CD4-positive, alpha-beta T cell (primary cell): ENCODE data around the gene MEX3C. TPM values are rescaled to one million over a fixed set of nuclear protein-coding genes. Genes with fewer than 3 reads are reported as not detected.

Experiments
- ATAC-seq: fragments of 200-7000 bp; cut with Tn5 transposase; one replicate; pipeline ENCODE4 v1.10.0; 2022; ENCODE audit warnings: mild to moderate bottlenecking; ENCODE audit not compliant: poor library complexity
- CTCF ChIA-PET: fragments of 350-600 bp; sonication (Branson Sonifier 250); formaldehyde crosslinking; loops from one replicate; lab custom pipeline; 2021; ENCODE audit warnings: antibody characterized with exemption, inconsistent platforms; lab: Charles Lee
- POLR2A ChIA-PET: fragments of 350-600 bp; sonication (Branson Sonifier 250); formaldehyde crosslinking; loops from one replicate; lab custom pipeline; 2021; ENCODE audit warnings: antibody characterized with exemption, inconsistent platforms; lab: Charles Lee
- DNase-seq, 14 experiments: peaks; one replicate each; pipeline ENCODE4 v3.0.0-alpha.2; 2013 to 2020; ENCODE audit warnings: mixed read lengths in 2 of 14
- H3K27ac ChIP-seq, 2 donors: one replicate each; pipeline versions ENCODE4 v1.5.1 to v1.7.0; 2013; ENCODE audit warnings: low read length in 2 of 2, low read depth in 1 of 2, mild to moderate bottlenecking in 1 of 2
- H3K27me3 ChIP-seq, 2 experiments: 1 replicate in 1 of 2; 2 replicates in 1 of 2; pipeline versions ENCODE4 v1.6.1 to v1.7.0; 2013; ENCODE audit warnings: low read length in 2 of 2, control low read depth in 1 of 2, mild to moderate bottlenecking in 1 of 2, moderate library complexity in 1 of 2; ENCODE audit not compliant: insufficient read depth in 2 of 2, control insufficient read depth in 1 of 2
- H3K36me3 ChIP-seq: one replicate; pipeline ENCODE4 v1.6.1; 2013; ENCODE audit warnings: low read length, control low read depth; ENCODE audit not compliant: insufficient read depth
- H3K4me1 ChIP-seq: one replicate; pipeline ENCODE4 v1.6.1; 2013; ENCODE audit warnings: low read length, control low read depth; ENCODE audit not compliant: insufficient read depth
- H3K4me3 ChIP-seq: one replicate; pipeline ENCODE4 v1.5.1; 2013; ENCODE audit warnings: mild to moderate bottlenecking, low read length, moderate library complexity
- H3K9me3 ChIP-seq, 2 experiments: 1 replicate in 1 of 2; 2 replicates in 1 of 2; pipeline versions ENCODE4 v1.6.1 to v1.7.0; 2013; ENCODE audit warnings: low read length in 2 of 2, mild to moderate bottlenecking in 2 of 2, control low read depth in 1 of 2, moderate library complexity in 1 of 2; ENCODE audit not compliant: control insufficient read depth in 1 of 2, insufficient read depth in 1 of 2
- H3K27ac Mint-ChIP-seq: one replicate; pipeline ENCODE4 v1.8.0; 2020; ENCODE audit warnings: mixed read lengths
- H3K27me3 Mint-ChIP-seq: one replicate; pipeline ENCODE4 v1.8.0; 2021; ENCODE audit warnings: mixed read lengths
- H3K36me3 Mint-ChIP-seq: one replicate; pipeline ENCODE4 v1.8.0; 2021; ENCODE audit warnings: low read depth, mixed read lengths
- H3K4me1 Mint-ChIP-seq: one replicate; pipeline ENCODE4 v1.8.0; 2021; ENCODE audit warnings: low read depth, mixed read lengths
- H3K4me3 Mint-ChIP-seq: one replicate; pipeline ENCODE4 v1.8.0; 2020; ENCODE audit warnings: mild to moderate bottlenecking, mixed read lengths
- H3K9me3 Mint-ChIP-seq: one replicate; pipeline ENCODE4 v1.8.0; 2020; ENCODE audit warnings: mixed read lengths
- intact Hi-C, 2 experiments: fragments of 100-400 bp; cut with DNase I in 1 of 2; cut with micrococcal nuclease in 1 of 2; formaldehyde crosslinking; loops; one replicate each; pipeline versions ENCODE4 v1.15.1 to v1.9.0; 2023 to 2025; cut with DNase I, micrococcal nuclease
- total RNA-seq, 174 experiments: library from RNA in 2 of 174; stranded (reverse) in 2 of 174; gene quantifications; one replicate each; pipeline ENCODE4 v1.2.3 and lab custom pipeline; 2021 to 2026
- TF ChIP-seq, protein P1 (sequence below): fragments of 200-600 bp; IDR thresholded peaks from one replicate; pipeline ENCODE4 v1.8.0; 2022; ENCODE audit warnings: antibody characterized with exemption, mild to moderate bottlenecking

MEX3C gene
- total RNA-seq, 2 experiments from 2014 or later: 70.8 to 76.1 TPM

DNA sequence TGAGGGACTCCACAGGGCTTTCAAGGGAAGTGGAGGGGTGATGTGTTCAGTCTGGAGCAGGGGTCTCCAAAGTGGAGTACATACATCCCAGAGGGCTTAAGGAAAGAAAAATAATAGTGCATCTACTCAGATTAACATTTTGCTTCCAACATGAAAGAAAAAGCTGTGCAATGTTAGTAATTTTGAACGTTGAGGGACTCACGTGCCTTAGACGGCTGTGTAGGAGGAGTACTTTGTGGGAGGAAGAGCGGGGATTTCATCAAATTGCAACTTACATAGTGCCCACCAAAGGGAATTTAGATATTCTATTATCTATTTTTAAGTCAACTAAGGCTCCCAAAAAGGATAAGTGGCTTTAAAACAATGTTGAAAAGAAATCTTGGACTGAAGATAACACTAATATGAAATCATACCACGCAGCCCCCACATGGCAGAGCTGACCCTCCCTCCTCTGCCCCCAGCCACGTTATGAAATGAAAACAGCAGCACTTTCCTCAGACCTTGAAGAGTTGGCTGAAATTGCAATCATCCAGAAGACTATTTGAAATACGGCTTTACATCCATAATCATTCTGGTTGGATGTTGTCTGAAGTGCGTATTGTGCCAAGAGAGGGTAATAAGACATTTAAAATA lies 42.9 kb downstream of the MEX3C start:
- intact Hi-C loops: no loop called here
- POLR2A ChIA-PET: interaction anchor here (0.6 to 3.9 kb wide), 10 partner anchors 15 to 277 kb away, joined by 3 to 85 read pairs (median 4); partner anchors contain the start of genes ELAC1, MEX3C and SMAD4
- no peak for ATAC-seq

DNA sequence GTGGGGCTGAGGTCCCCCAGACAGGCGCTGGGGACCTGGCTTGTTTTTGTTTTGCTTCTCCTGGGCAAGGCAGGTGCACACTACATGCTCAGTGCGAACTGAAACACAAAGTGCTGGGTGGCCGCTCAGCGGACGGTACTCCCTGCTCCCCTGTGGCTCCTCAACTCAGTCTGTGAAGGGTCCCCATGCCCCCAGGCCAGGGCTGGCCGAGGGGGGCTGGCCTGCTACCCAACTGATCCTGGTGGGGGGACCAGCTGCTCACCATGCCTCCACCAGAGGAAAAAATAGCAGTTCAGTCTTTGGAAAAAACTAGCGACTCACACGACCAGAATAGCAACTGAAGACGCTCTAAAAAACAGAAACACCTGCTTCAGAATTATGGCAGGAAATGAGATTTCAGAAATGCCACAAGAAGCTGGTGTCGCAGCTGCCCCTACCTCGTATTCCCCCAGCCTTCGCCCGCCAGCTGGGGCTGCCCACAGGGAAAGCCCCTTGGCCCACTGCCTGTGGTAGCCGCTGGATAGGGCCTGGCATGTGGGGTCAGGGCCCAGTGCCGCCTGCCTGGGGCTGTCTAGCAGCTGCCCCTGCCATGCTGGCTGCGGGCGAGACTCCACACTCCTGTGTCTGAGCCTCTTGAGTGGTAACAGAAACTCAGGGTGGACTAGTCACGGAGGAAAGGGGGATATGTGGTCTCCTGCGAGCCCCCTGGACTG lies 43.7 kb downstream of the MEX3C start:
- H3K27me3 Mint-ChIP-seq: no peaks in the 10 kb centered on the region
- peak overlapping the region; percentile 90 for H3K27ac Mint-ChIP-seq
- H3K36me3 Mint-ChIP-seq: no peaks in the 10 kb centered on the region
- ATAC-seq: peak; percentile 49
- intact Hi-C loops: loop anchor here (1.0 to 2.0 kb wide), 2 partner anchors 42 to 43 kb away; partner anchors contain the start of gene MEX3C (in 1 of the 2)
- POLR2A ChIA-PET: interaction anchor here (0.7 to 3.9 kb wide), 10 partner anchors 16 to 275 kb away, joined by 3 to 85 read pairs (median 4); partner anchors contain the start of genes ELAC1, ME2, MEX3C and SMAD4
- H3K27me3 ChIP-seq: no peaks in the 10 kb centered on the region
- no peaks in the 10 kb centered on the region for H3K36me3 ChIP-seq
- TF ChIP-seq, protein P1, sequence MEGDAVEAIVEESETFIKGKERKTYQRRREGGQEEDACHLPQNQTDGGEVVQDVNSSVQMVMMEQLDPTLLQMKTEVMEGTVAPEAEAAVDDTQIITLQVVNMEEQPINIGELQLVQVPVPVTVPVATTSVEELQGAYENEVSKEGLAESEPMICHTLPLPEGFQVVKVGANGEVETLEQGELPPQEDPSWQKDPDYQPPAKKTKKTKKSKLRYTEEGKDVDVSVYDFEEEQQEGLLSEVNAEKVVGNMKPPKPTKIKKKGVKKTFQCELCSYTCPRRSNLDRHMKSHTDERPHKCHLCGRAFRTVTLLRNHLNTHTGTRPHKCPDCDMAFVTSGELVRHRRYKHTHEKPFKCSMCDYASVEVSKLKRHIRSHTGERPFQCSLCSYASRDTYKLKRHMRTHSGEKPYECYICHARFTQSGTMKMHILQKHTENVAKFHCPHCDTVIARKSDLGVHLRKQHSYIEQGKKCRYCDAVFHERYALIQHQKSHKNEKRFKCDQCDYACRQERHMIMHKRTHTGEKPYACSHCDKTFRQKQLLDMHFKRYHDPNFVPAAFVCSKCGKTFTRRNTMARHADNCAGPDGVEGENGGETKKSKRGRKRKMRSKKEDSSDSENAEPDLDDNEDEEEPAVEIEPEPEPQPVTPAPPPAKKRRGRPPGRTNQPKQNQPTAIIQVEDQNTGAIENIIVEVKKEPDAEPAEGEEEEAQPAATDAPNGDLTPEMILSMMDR: no peak
- no peaks in the 10 kb centered on the region for H3K9me3 ChIP-seq
- H3K4me1 ChIP-seq: peaks cover 37% of the 10 kb centered on the region
- peak overlapping the region; percentile 53 to 68 for H3K27ac ChIP-seq
- CTCF ChIA-PET: interaction anchor here (1.7 kb wide), 1 partner anchor 44 kb away, joined by 4 read pairs; the partner anchor contains the start of gene MEX3C
- peak overlapping the region; percentile 48 for H3K4me3 ChIP-seq
- H3K4me1 Mint-ChIP-seq: peaks cover 40% of the 10 kb centered on the region
- peak in 13 of 14 experiments; percentile 16 to 80 (median 29) for DNase-seq
- H3K4me3 Mint-ChIP-seq: peak overlapping the region; percentile 87
- no peaks in the 10 kb centered on the region for H3K9me3 Mint-ChIP-seq

More for the DNA sequence above, 42.9 kb downstream of the MEX3C start:
- Histone ChIP-seq H3K9me3 (no peaks in the 10 kb centered on the region), H3K27me3 (no peaks in the 10 kb centered on the region), H3K4me3 (peak overlapping the region; percentile 48), H3K36me3 (no peaks in the 10 kb centered on the region), H3K27ac (peak overlapping the region; percentile 53 to 68), H3K4me1 (peaks cover 37% of the 10 kb centered on the region)
- TF ChIP-seq, protein P1: no peak
- Mint-ChIP-seq H3K27ac (peak overlapping the region; percentile 90), H3K4me3 (peak overlapping the region; percentile 87), H3K36me3 (no peaks in the 10 kb centered on the region), H3K4me1 (peaks cover 40% of the 10 kb centered on the region), H3K9me3 (no peaks in the 10 kb centered on the region), H3K27me3 (no peaks in the 10 kb centered on the region)
- DNase-seq: no peak
- CTCF ChIA-PET: interaction anchor here (1.7 kb wide), 1 partner anchor 44 kb away, joined by 4 read pairs; the partner anchor contains the start of gene MEX3C
